ENCODE measurements around the gene GCHFR.

Gene GCHFR

DNA sequence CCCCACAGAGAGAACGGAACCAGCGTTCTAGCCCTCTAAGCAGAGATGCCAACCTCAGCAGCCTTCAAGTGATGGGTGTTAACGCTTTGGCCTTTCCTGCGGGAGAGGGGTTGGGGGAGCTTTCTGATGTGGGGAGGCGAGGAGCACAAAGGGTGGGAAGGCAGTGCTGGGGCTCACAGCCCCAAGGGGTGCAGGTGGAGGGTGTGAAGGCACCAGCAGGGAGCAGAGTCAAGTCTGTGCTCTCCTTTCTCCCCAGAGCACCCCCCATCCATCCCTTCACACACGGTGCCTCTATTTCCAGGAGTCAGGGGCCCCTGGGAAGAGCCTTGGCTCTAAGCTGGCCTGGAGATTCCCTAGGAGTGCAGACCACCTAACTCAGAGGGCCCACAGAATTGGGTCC lies 10.0 kb downstream of the GCHFR start:
- H3K27me3 Mint-ChIP-seq = no peaks in the 10 kb centered on the region
- H3K27ac Mint-ChIP-seq = no peak overlapping the region
- H3K4me3 Mint-ChIP-seq = no peak overlapping the region
- H3K4me1 Mint-ChIP-seq = peaks cover 23% of the 10 kb centered on the region
- H3K36me3 Mint-ChIP-seq = peaks cover 36% of the 10 kb centered on the region
- CTCF ChIA-PET = interaction anchor here (1.3 kb wide), 1 partner anchor 11 kb away, joined by 4 read pairs; no protein-coding TSS in a partner anchor
- H3K9me3 Mint-ChIP-seq = no peaks in the 10 kb centered on the region
- no peak for DNase-seq

DNA sequence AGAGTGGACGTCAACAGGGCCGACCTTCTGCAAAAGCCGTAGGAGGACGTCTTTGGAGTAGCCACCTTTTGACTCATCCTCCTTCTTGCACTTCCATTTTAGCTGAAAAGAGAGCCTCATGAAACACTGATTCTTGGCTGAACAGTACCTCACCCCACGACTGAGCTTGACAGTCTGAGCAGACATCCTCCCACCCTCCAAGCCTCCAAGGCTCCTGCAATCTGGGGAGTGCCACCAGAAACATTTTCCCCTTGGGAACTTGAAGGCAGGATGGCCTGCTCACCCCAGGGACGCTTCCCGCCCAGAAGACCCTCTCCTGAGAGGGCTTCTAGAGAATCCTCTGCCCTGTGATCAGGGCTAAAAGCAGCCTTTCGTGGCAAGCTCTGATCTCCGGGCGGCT lies 11.1 kb downstream of the GCHFR start:
- H3K27ac Mint-ChIP-seq = no peak overlapping the region
- no peak for DNase-seq
- H3K4me1 Mint-ChIP-seq = peaks cover 12% of the 10 kb centered on the region
- CTCF ChIA-PET = interaction anchor here (0.8 kb wide), 1 partner anchor 10 kb away, joined by 3 read pairs; no protein-coding TSS in a partner anchor
- no peaks in the 10 kb centered on the region for H3K9me3 Mint-ChIP-seq
- H3K4me3 Mint-ChIP-seq = no peak overlapping the region
- peaks cover 37% of the 10 kb centered on the region for H3K36me3 Mint-ChIP-seq
- H3K27me3 Mint-ChIP-seq = no peaks in the 10 kb centered on the region

DNA sequence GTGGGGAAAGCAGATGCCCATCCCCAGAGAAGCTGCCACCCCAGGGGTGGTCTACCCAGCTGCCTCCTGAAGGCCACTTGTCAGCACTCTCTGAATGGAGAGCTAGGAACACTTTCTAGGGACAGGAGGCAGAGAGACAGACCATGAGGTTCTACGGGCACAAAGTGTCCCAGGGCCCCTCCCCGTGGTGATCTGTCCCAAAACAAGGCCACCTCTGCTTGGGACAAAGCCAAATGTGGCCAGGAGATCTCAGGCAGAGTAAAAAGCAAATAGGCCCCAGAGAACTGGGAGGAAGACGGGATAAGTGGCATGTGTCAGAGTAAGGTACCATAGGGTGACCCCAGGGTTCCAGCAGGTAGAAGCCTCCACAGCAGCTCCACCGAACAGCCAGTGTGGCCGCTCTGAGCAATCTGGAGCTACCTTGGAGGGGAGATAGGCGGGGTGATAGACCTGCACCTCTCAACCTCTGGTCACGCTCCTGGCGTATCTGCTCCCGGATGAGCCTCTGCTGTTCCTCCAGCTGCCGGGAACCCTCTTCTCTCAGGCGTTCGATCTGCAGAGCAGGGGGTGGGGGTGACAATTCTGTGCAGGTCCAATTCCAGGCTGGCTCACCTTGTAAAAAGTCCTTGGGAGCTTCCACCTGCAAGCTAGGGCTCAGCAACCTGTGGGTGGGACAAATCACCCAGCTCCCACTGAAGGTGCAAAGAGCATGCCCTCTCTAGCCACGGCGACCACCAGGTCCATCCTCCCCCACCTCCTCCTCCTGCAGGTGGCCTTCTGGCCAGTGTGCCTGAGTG lies 12.1 kb downstream of the GCHFR start:
- H3K27me3 Mint-ChIP-seq = no peaks in the 10 kb centered on the region
- peaks cover 8% of the 10 kb centered on the region for H3K4me1 Mint-ChIP-seq
- no peaks in the 10 kb centered on the region for H3K9me3 Mint-ChIP-seq
- no peak overlapping the region for H3K27ac Mint-ChIP-seq
- CTCF ChIA-PET = interaction anchor here (1.6 kb wide), 1 partner anchor 83 kb away, joined by 4 read pairs; no protein-coding TSS in a partner anchor
- H3K4me3 Mint-ChIP-seq = no peak overlapping the region
- peaks cover 32% of the 10 kb centered on the region for H3K36me3 Mint-ChIP-seq
- no peak for DNase-seq

DNA sequence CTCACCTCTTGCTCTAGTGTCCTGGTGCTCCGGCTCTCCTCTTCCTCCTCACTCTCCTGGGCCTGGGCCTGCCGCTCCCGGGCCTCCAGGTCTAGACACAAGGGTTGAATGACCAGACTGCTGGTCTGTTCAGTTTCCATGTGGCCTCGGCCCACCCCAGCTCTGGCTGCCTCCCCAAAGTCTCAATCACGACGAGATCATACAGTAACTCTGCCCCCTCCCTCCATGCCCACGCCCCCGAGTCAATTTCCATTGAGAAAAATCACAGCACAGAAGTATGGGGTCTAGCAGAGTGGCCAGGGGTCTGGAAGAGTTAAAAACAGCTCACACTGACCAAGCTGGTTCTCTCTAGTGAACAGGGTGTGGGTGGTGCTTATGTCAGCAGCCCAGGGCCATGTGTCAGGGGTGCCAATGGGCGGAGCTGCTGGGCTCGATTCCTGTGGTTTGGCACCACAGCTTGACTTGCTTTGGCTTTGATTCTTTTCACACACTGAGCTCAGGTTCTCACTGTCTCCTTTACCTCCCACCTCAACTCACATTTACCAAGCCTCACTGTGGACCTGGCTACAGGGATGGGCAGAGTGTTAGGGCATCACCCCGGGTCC lies 12.8 kb downstream of the GCHFR start:
- H3K27ac Mint-ChIP-seq = peak overlapping the region; percentile 69
- H3K9me3 Mint-ChIP-seq = no peaks in the 10 kb centered on the region
- H3K4me1 Mint-ChIP-seq = peaks cover 8% of the 10 kb centered on the region
- H3K27me3 Mint-ChIP-seq = no peaks in the 10 kb centered on the region
- DNase-seq = peak; percentile 55
- CTCF ChIA-PET = interaction anchor here (0.7 to 1.6 kb wide), 2 partner anchors 83 to 127 kb away, joined by 3 to 4 read pairs; no protein-coding TSS in a partner anchor
- H3K36me3 Mint-ChIP-seq = peaks cover 30% of the 10 kb centered on the region
- H3K4me3 Mint-ChIP-seq = no peak overlapping the region

DNA sequence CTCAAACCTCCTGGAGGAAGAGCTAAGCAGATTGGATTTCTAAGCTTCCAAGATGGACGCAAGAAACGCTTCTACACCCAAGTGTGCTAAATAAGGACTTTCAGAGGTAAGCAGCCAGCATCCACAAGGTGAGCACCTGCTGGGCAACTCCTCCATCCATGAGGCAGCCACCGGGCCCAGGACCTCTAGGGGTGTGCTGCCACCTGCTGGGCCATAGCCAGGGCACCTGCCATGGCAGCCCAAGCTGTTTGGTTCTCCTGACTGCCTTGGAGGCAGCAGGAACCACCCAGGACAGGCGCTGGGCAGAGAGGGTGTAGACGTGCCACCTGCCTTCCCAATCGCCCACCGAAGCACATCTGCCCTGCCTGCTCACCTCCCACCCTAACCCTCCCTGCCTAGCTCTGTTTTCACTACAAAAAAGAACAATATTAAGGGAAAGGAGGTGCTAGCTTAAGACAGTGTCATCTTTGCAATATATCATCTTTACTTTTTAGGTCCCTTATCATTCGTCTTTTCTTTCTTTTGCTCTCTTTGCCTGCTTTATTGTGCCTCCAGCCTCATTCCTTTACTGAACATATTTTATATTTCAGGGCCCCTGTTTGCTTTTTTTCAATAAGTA lies 18.9 kb downstream of the GCHFR start:
- H3K36me3 Mint-ChIP-seq = peaks cover 16% of the 10 kb centered on the region
- peaks cover 15% of the 10 kb centered on the region for H3K4me1 Mint-ChIP-seq
- no peak overlapping the region for H3K27ac Mint-ChIP-seq
- DNase-seq = peak; percentile 87
- H3K9me3 Mint-ChIP-seq = no peaks in the 10 kb centered on the region
- CTCF ChIA-PET = interaction anchor here (0.8 to 2.6 kb wide), 33 partner anchors 8 to 283 kb away, joined by 3 to 14 read pairs (median 4); partner anchors contain the start of genes C15orf62, CCDC32, GCHFR and VPS18
- H3K27me3 Mint-ChIP-seq = no peaks in the 10 kb centered on the region
- H3K4me3 Mint-ChIP-seq = no peak overlapping the region

DNA sequence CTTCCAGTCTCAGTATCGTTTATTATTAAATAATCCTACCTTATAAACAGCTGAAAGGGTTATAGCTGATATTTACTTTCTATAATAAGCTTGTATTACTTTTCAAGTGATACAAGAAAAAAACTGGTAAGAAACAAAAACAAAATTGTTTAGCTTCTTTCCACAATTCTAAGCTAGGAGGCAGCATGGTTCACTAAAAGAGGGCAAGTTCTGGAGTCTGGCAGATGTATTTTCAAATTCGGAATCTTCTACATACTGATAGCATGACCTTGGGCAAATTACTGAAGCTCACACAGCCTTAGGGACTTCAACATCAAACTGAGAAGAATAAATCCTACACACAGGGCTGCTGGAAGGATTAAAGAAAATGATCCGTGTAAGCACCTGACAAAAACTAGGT lies 21.3 kb downstream of the GCHFR start:
- CTCF ChIA-PET = interaction anchor here (0.6 to 2.2 kb wide), 9 partner anchors 11 to 109 kb away, joined by 3 to 6 read pairs (median 3); partner anchors contain the start of gene VPS18
- no peak for DNase-seq
- no peaks in the 10 kb centered on the region for H3K9me3 Mint-ChIP-seq
- no peak overlapping the region for H3K4me3 Mint-ChIP-seq
- no peak overlapping the region for H3K27ac Mint-ChIP-seq
- H3K27me3 Mint-ChIP-seq = no peaks in the 10 kb centered on the region
- peaks cover 26% of the 10 kb centered on the region for H3K4me1 Mint-ChIP-seq
- H3K36me3 Mint-ChIP-seq = peaks cover 10% of the 10 kb centered on the region

DNA sequence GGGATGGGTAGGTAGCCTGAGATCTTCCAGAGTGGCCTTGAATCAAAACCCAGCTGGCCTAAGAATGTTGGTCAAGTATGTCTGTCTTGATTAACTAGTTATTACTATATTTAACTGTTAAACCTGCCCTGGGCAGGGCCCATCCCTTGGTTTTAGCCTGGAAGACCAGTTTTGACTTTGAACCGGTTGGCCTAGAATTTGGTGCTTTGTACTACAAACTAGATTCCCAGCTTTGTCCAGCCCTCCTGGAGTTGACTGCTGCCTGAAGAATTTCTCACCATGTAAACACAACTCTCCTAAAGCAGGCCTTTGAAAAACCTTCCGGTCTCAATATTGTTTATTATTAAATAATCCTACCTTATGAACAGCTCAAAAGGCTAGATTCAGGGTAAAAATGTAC lies 21.9 kb downstream of the GCHFR start:
- Mint-ChIP-seq H3K27me3 (no peaks in the 10 kb centered on the region), H3K4me1 (peaks cover 26% of the 10 kb centered on the region), H3K27ac (no peak overlapping the region), H3K4me3 (no peak overlapping the region), H3K36me3 (peaks cover 10% of the 10 kb centered on the region), H3K9me3 (no peaks in the 10 kb centered on the region)
- DNase-seq = no peak
- CTCF ChIA-PET = interaction anchor here (0.7 to 2.2 kb wide), 8 partner anchors 11 to 106 kb away, joined by 3 to 6 read pairs (median 4); no protein-coding TSS in a partner anchor

DNA sequence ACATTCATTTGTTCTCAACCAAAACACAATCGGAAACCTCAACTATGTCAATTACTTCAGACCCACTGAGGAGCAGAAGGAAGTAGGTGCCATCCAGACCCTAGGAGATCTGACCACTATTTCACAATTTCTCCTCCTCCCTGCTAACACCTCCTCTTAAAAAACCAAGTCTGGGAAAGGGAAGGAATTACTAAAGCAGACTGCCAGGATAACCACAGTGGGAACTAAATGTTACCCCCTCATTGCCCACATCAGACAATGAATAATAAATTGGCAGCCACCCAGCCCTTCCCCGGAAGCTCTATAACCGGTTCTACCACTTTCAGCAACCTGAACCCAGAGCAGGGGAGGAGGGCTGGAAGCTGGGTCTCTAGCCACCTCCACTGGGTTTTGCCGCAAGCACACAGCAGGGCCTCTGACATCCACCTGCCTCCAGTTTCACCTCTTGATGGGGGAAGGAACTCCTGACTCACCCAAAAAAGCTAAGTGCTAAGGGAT lies 23.5 kb downstream of the GCHFR start:
- CTCF ChIA-PET = interaction anchor here (1.1 to 1.7 kb wide), 3 partner anchors 62 to 105 kb away, joined by 3 read pairs; no protein-coding TSS in a partner anchor
- peaks cover 15% of the 10 kb centered on the region for H3K36me3 Mint-ChIP-seq
- DNase-seq = peak; percentile 65
- H3K27me3 Mint-ChIP-seq = no peaks in the 10 kb centered on the region
- H3K9me3 Mint-ChIP-seq = no peaks in the 10 kb centered on the region
- H3K27ac Mint-ChIP-seq = peak overlapping the region; percentile 64
- no peak overlapping the region for H3K4me3 Mint-ChIP-seq
- peaks cover 26% of the 10 kb centered on the region for H3K4me1 Mint-ChIP-seq

DNA sequence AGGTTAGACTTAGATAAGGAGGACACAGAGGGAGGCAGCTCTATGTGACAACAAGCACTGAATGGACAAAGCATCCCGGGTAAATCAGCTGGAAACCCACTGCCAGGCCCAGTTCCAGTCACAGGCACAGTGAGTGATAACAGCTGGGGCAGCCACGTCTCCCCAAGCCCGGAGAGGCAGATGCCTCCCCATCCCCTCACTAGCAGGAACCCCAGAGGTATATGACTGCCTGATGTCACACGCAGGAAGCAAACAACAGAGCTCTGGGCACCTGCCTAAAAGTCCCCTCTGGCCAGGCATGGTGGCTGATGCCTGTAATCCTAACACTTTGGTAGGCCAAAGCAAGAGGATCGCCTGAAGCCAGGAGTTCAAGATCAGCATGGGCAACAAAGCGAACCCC lies 24.1 kb downstream of the GCHFR start:
- CTCF ChIA-PET = interaction anchor here (1.1 to 1.7 kb wide), 3 partner anchors 63 to 104 kb away, joined by 3 read pairs; no protein-coding TSS in a partner anchor
- no peak for DNase-seq
- no peaks in the 10 kb centered on the region for H3K9me3 Mint-ChIP-seq
- peak overlapping the region; percentile 64 for H3K27ac Mint-ChIP-seq
- H3K27me3 Mint-ChIP-seq = no peaks in the 10 kb centered on the region
- peaks cover 13% of the 10 kb centered on the region for H3K36me3 Mint-ChIP-seq
- no peak overlapping the region for H3K4me3 Mint-ChIP-seq
- peaks cover 26% of the 10 kb centered on the region for H3K4me1 Mint-ChIP-seq

DNA sequence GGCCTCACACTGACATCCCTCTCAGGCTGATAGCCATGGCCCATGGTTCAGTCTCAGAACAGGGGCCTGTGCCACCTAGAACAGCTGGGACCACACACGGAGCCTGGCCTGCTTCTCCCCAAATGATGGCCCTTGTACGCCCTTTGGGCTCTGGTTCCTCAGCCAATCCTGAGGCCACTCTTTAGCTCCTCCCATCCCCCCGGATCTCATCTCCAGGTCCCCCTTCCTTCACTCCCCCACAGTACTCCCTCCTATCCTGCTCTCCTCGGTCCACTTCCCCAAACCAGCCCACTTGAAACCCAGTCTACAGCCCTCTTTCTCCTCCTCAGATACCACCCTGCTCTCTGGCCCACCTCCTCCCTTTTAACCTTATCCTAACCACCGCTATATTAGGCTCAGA lies 25.3 kb downstream of the GCHFR start:
- no peaks in the 10 kb centered on the region for H3K27me3 Mint-ChIP-seq
- H3K4me3 Mint-ChIP-seq = no peak overlapping the region
- H3K9me3 Mint-ChIP-seq = no peaks in the 10 kb centered on the region
- peaks cover 26% of the 10 kb centered on the region for H3K4me1 Mint-ChIP-seq
- no peak for DNase-seq
- CTCF ChIA-PET = no interaction called here
- H3K36me3 Mint-ChIP-seq = peaks cover 16% of the 10 kb centered on the region
- no peak overlapping the region for H3K27ac Mint-ChIP-seq

DNA sequence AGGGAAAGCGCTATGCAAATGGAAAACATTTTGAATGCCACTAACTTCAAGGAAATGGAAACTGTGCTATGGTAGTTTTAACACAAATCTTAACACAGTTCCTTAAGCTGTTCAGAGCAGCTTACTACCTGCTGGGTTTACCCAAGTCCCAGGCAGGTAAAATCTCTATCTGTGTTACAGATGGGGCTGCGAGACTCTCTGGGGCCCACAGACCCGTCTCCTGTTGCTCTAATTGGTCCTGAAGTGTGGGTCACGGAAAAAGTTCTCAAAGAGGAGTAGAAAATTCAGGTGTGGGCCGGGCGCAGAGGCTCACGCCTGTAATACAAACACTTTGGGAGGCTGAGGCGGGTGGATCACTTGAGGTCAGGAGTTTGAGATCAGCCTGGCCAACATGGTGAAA lies 26.1 kb downstream of the GCHFR start:
- Mint-ChIP-seq H3K36me3 (peaks cover 12% of the 10 kb centered on the region), H3K4me1 (peaks cover 26% of the 10 kb centered on the region), H3K9me3 (no peaks in the 10 kb centered on the region), H3K27me3 (no peaks in the 10 kb centered on the region), H3K4me3 (no peak overlapping the region), H3K27ac (no peak overlapping the region)
- CTCF ChIA-PET = no interaction called here
- no peak for DNase-seq

DNA sequence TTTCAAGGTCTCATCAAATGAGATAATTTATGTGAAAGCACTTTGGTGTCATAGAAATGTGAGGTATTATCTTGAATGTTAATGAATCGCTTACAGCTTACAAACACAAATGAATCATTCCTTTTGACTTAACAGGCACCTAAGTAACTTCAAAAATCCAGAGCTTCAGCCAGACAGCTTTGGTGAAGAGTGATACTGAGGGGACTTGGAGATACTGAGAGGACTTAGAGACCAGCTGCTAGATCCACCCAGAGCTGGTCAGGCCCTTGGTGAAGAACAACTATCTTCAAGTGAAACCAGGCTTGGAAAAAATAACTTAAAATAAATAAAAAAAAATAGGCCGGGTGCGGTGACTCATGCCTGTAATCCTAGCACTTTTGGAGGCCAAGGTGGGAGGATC lies 26.9 kb downstream of the GCHFR start:
- CTCF ChIA-PET = interaction anchor here (1.2 kb wide), 1 partner anchor 8 kb away, joined by 6 read pairs; no protein-coding TSS in a partner anchor
- H3K36me3 Mint-ChIP-seq = peaks cover 10% of the 10 kb centered on the region
- no peaks in the 10 kb centered on the region for H3K9me3 Mint-ChIP-seq
- DNase-seq = no peak
- H3K4me3 Mint-ChIP-seq = no peak overlapping the region
- no peaks in the 10 kb centered on the region for H3K27me3 Mint-ChIP-seq
- H3K4me1 Mint-ChIP-seq = peaks cover 27% of the 10 kb centered on the region
- H3K27ac Mint-ChIP-seq = no peak overlapping the region

DNA sequence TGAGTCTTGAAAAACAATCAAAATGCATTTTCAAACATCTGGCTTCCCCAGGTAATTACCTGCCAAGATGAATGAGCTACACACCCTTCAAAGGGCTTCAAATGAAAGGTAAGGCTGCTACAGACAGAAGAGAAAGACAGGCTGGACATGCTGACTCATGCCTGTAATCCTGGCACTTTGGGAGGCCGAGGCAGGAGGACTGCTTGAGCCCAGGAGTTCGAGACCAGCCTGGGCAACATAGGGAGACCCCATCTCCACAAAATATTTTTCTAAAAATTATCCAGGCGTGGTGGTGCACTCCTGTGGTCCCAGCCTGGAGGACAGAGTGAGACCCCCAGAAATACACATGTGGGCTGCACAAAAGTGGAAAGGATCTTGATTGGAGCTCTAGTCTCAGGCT lies 28.5 kb downstream of the GCHFR start:
- no peak for DNase-seq
- peaks cover 8% of the 10 kb centered on the region for H3K36me3 Mint-ChIP-seq
- peak overlapping the region; percentile 62 for H3K27ac Mint-ChIP-seq
- CTCF ChIA-PET = interaction anchor here (0.8 to 1.8 kb wide), 2 partner anchors 9 to 284 kb away, joined by 3 to 6 read pairs; no protein-coding TSS in a partner anchor
- H3K4me3 Mint-ChIP-seq = no peak overlapping the region
- no peaks in the 10 kb centered on the region for H3K9me3 Mint-ChIP-seq
- H3K4me1 Mint-ChIP-seq = peaks cover 18% of the 10 kb centered on the region
- H3K27me3 Mint-ChIP-seq = no peaks in the 10 kb centered on the region
